NOMO-1 treated with DMSO at 0.1 percent for 48 hours (cell line): ENCODE results near the gene NLN.
A peak's percentile ranks its signal among the peaks of the same experiment; 100 is the strongest.
"Not testable (repeated sequence)": the region's sequence is repeated elsewhere in the genome, so short reads cannot be mapped to it uniquely, and the experiment has no call there.

Experiments used
- DNase-seq: peaks from one replicate; lab custom pipeline; 2025; ENCODE audit not compliant: unreplicated experiment; lab: John Stamatoyannopoulos, UW

Gene NLN

DNA sequence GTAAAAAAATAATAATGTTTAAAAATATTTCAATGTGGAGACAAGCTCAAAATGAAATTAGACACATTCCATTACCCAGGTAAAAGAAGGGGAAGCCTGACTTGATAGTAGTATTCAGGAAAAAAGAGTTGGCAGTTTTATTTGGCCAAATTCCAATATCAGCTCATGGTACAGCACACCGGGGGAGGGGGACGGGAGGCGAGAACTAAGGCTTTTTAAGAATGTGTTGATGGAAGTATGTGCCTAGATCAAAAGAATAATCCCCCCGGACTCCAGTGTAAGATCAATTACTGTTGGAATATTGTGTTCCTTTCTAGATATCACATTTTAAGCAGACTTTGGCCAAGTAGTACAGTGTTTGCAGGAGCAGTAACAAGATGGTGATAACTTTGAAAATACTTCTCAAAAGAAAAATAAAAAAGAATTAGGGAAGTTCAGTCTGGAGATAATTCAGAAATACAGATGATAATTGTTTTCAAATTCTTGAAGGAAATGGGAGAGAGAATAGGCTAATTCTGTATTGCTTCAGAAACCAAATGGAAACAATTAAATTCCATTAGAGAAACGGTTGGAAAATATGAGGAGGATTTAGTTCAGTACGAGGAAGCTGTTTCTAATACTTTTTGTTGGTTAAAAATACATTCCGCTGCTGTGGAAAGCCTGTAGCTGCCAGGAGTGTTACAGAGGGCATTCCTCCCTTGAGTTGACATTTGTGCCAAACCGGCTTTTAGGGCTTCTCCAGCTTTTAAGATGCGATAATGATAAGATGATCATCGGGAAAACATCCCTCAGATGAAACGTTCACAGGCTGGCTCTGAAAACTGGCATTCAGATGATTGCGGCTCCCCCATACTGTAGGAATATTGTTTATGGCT lies 106.3 kb downstream of the NLN start:
- no peak for DNase-seq

DNA sequence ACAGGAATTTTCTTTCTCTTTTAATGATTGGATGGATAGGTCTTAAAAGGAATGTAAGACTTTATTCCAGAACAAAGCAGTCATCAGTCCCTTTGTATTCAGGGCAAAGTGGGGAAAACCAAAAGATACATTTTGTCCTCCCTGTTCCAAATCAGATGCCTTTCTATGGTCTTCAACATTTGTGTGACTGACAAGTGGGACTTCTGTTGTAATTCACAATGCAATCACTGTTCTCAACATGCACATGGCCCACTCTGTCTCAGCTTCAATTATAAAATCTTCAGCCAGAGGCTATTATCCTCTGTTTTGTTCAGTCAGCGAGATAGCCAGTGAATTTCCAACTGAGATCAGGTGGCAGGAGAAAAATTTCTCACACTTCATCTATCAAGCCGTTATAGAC lies 108.9 kb downstream of the NLN start:
- no peak for DNase-seq

DNA sequence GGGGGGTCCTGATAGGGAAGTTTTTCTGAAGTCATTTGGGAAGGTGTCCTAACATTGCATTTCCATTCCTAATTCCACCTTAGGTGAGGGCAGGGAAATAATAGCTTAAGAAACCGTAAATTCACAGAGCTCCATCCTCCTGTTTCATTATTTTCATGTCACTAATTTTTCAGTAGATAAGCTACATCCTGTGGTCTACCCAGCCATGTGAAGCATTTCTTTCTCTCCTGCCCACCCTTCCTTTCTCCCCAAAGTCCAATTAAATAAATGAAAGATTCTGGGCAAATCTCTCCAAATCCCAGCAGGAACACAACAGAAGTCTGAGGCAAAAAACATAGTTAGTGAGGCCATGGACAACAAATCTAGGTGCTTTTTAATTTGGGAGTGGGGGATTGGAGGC lies 109.3 kb downstream of the NLN start:
- DNase-seq, result no peak

DNA sequence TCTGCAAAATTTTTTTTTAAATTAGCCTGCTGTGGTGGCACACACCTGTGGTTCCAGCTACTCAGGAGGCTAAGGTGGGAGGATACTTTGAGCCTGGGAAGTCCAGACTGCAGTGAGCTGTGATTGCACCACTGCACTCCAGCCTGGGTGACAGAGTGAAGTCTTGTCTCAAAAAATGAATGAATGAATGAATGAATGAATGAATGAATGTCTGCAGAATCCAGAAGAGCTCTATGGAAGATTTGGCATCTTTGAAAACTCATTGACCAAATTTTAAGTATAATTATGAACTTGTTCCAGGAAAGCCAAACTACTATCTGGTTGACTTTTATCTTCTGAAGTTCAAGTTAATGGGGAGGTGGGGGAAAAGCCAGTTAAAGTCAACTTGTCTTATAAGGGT lies 110.1 kb downstream of the NLN start:
- DNase-seq, result no peak

DNA sequence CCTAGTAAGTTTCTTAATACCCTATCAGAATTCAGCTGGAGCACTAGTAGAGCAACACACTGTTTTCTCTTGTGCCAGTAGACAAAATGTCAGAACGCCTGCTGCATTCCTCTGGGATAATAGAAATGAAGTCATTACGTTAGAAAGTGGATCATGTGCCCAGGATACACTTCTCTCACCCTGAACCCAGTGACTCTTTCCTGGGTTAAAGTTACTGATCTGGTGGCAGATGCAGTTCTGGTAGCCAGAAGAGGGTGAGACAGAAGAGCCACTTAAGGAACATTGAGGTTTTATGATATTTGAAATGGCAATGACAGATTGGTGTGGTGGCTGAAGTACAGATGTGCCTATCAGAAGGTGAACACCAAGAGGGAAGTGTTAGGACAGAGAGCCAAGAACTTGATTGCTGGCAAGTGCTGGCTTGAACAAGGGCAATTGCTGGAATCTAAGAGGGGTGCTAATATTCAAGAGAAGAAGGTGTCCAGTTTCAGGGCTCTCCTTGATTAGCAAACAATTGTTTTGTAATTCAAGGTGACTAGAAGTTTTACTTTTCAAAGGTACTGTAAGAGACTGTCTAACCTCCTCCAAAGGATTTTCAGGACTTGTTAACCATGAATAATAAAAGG lies 110.7 kb downstream of the NLN start:
- no peak for DNase-seq

DNA sequence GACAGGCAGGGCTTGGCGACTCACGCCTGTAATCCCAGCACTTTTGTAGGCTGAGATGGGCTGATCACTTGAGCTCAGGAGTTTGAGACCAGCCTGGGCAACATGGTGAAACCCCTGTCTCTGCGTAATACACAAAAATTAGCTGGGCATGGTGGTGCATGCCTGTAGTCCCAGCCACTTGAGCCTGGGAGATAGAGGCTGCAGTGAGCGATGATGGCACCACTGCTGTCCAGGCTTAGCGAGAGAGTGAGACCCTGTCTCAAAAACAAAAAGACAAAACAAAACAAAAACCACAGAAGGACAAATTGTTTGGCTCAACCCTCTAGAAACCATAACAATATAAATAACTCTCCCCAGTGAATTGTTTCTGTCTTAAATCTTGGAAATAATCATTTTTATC lies 111.8 kb downstream of the NLN start:
- DNase-seq, result no peak

DNA sequence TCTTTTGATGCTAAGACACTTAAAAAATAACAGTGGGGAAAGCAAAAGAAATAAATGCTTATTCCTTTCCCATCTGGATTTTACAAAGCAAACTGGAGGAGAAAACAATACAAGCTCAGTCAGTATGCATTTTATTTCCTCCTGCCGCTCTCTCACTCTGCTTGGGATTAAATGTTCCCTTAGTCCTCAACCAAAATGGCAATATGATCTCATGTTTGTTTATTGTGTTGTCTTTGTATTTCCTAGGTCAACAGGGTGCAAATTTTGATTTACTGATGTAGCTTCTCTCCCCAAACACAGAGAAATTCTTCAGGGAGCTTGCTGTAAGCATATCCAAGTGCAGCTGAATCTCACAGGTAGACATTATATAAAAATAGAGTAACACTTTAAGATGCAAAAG lies 112.3 kb downstream of the NLN start:
- DNase-seq, result no peak

DNA sequence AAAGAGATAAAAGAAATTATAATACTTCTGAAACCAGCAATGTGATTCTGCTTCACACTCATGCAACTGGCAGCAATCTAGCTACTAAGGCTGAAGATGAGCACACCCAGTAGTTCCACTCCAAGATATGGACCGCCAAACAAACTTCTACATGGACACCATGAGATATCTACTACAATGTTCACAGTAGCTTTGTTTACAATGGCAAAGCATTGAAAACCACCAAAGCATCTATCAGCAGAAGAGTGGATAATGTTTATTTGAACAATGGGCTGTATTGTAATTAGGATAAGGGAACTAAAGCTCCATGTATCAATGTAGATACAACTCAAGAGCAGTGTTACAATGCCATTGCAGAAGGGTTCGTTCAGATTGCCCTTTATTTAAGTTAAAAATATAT lies 113.2 kb downstream of the NLN start:
- no peak for DNase-seq

DNA sequence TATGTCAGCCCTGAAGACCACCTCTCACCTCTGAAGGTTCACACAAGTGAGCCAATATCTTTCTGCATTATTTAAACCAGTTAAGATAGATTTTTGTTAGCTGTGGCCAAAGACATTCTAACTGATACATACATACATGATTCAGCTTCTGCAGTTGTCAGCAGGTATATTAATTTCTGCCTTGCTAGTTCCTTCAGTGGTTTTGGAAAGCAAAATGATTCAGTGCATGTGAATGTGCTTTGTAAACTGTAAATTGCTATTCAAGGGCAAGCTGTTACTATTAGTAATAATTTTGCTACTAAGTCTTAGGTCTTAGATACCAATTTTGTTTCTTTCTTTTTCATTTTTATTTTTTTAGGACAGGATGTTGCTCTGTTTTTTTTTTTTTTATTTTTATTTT lies 115.1 kb downstream of the NLN start:
- no peak for DNase-seq

DNA sequence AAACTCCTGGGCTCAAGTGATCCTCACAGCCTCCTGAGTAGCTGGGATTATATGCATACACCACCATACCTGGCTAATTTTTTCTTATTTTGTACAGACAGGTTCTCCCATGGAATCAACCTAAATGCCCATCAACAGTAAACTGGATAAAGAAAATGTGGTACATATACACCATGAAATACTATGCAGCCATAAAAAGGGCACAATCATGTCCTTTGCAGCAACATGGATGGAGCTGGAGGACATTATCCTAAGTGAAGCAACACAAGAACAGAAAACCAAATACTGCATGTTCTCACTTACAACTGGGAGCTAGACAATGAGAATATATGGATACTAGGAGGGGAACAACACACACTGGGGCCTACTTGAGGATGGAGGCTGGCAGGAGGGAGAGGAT lies 117.2 kb downstream of the NLN start:
- not testable (repeated sequence) for DNase-seq

DNA sequence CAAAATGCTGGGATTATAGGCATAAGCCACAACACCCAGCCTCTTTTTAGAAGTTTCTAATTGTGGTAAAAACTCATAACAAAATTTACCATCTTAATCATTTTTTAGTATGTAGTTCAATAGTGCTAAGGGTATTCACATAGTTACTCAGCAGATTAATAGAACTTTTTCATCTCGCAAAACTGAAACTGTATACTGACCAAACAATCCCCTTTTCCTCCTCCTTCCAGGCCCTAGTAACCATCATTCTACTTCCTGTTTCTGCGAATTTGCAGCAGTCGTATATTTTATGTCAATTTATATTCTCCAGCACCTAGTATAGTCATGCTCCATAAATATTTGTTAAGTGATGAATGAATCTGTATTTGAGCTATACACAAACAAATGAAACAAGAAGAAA lies 118.1 kb downstream of the NLN start:
- peak; percentile 5 for DNase-seq

DNA sequence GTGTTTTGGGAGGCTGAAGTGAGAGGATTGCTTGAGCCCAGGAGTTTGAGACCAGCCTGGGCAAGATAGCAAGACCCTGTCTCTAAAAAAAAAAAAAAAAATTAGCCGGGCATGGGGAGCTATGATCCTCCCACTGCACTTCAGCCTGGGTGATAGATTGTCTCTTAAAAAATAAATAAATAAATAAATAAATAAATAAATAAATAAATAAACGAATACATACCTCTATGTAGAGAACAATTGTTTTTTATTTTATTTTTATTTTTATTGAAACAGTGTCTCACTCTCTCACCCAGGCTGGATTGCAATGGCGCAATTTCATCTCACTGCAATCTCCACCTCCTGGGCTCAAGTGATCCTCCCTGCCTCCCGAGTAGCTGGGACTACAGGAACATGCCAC lies 122.8 kb downstream of the NLN start:
- not testable (repeated sequence) for DNase-seq

DNA sequence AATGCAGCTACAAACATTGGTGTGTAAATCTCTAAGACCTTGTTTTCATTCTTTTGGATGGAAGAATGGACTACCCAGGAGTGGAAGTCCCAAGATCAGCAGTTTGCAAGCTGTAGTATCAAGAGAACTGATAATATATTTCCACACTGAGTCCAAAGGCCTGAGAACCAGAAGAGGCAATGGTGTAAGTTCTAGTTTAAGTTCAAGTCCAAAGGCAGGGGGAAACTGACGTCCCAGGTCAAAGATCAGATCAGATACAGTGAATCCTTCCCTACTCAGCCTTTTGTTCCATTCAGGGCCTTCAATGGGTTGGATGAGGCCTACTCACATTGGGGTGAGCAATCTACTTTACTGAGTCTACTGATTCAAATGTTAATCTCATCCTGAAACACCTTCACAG lies 124.1 kb downstream of the NLN start:
- no peak for DNase-seq

DNA sequence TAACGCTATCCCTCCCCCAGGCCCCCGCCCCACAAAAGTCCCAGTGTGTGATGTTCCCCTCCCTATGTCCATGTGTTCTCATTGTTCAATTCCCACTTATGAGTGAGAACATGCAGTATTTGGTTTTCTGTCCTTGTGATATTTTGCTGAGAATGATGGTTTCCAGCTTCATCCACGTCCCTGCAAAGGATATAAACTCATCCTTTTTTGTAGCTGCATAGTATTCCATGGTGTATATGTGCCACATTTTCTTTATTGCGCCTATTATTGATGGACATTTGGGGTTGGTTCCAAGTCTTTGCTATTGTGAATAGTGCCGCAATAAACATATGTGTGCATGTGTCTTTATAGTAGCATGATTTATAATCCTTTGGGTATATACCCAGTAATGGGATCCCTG lies 125.0 kb downstream of the NLN start:
- not testable (repeated sequence) for DNase-seq

DNA sequence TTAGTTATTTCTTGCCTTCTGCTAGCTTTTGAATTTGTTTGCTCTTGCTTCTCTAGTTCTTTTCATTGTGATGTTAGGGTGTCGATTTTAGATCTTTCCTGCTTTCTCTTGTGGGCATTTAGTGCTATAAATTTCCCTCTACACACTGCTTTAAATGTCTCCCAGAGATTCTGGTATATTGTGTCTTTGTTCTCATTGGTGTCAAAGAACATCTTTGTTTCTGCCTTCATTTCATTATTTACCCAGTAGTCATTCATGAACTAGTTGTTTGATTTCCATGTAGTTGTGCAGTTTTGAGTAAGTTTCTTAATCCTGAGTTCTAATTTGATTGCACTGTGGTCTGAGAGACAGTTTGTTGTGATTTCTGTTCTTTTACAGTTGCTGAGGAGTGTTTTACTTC lies 127.9 kb downstream of the NLN start:
- not testable (repeated sequence) for DNase-seq

DNA sequence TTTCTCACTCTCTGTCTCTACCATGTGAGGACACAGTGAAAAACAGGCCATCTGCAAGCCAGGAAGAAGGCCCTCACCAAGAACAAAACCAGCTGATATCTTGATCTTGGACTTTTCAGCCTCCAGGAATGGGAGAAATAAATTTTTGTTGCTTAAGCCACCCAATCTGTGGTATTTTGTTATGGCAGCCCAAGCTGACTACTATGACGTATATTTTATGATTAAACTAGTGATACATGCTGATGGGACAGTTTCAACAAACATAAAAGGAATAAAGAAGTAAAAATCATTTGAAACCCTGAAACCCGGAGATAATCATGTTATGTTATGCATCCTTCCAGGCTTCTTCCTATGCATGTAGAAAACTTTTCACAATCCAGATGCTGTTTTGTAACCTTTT lies 132.9 kb downstream of the NLN start:
- no peak for DNase-seq

DNA sequence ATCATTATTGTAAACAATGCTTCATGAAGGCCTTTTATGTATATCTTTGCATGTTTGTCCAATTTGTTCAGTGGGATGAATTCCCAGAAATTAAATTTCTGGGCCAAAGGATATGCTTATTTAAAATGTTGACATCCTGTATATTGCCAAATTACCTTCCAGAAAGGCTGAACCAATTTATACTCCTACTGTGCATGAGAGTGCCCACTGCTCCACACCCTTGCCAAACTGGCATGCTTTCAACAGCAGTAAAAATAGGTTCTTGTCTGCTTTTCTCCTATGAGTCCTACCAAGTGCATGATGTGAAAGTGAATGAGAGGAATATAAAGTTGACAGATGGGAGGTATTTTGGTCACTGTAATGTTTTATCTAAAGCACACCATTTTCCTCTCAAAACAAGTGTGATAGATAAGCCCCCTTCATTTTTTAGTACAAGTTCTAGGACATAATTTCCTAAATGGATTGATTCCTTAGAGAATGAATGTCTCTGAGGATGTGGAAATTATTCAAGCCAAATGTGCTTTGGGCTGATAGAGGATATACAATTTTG lies 133.8 kb downstream of the NLN start:
- DNase-seq, result no peak

DNA sequence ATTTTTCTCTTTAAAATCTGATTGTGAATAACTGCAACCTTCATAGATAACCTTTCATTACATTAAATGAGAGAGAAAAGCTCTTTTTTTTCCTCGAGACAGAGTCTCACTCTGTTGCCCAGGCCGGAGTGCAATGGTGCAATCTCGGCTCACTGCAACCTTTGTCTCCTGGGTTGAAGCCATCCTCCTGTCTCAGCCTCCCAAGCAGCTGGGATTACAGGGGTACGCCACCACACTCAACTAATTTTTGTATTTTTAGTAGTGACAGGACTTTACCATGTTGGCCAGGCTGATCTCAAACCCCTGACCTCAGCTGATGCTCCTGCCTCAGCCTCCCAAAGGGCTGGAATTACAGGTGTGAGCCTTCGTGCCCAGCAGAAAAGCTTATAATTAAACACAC lies 134.5 kb downstream of the NLN start:
- DNase-seq, result no peak

DNA sequence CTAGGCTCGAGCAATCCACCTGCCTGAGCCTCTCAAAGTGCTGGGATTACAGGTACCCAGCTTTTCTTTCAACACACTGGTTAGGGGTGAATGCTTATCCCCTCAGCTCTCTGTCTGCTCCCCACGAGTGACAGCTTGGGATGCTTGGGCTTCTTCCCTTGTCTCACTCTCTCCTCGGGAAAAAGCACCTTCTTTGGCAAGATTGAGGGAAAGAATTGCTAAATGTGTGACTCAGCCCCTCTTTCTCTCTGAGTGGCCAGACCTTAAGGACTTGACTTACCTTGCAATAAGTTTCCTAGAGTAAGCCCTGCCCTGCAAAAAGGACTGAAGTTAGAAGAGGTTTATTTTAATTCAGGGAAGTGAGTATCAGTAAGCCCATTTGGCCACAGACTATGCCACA lies 136.3 kb downstream of the NLN start:
- no peak for DNase-seq

DNA sequence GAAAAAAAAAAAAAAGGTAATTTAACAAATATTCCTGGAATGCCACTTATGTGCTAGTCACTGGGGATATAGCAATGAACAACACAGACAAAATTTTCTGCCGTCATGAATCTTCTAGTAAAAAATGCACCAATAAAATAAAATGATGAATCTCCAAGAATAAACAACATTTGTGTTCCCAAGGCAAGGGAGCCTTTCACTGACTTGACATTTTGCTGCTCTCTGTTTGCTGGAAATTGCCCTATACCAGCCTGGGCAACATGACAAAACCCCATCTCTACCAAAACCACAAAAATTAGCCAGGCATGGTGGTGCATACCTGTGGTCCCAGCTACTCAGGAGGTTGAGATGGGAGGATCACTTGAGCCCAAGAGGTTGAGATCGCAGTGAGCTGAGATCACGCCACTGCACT lies 139.8 kb downstream of the NLN start:
- DNase-seq, result no peak

DNA sequence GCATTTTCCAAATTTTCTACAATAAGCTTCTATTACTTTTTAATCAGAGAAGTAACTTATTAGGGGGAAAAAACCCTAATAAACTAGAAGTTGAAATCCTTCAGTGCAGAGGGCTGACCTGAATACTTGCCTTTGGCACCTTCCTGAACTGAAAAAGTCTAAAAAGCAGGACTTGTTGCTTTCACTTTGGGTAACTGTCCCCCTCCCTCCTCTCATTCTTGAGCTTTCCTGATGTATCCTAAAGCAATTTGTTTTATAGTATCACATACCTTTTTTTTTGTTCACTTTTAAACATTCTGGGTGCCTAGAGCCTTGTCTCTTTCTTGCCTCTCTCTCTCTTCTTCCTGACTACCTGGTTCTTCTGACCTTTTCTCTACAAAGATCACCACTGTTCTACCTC lies 140.4 kb downstream of the NLN start:
- DNase-seq, result no peak

DNA sequence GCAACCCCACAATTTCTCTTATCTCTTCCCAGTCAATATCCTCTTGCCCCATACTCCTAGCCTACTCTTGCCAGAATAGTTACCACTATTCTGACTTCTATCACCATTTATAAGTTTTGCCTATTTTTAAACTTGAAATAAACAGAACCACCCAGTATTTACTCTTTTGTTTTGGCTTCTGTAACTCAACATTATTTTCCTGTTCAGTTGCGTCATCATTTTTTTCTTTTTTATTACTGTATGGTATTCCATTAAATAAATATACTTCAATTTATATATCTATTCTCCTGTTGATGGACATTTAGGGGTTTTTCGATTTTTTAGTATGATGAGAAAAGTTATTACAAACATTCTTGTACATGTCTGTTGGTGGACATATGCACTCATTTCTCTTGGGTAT lies 141.7 kb downstream of the NLN start:
- no peak for DNase-seq
